Trophoblast cell (in vitro differentiated cells and primary cell): Measurements from ENCODE around the gene GAK.
"Not testable (repeated sequence)": the region's sequence is repeated elsewhere in the genome, so short reads cannot be mapped to it uniquely, and the experiment has no call there.

Experiments
- DNase-seq, 2 donors: peaks; one replicate each; pipeline ENCODE4 v3.0.0-alpha.2; 2016
- H2AFZ ChIP-seq: 2 replicates; pipeline ENCODE4 v1.6.1; 2013; ENCODE audit warnings: low read length, moderate library complexity, mild to moderate bottlenecking; ENCODE audit not compliant: insufficient read depth, poor library complexity
- H2AK5ac ChIP-seq: 2 replicates; pipeline ENCODE4 v1.6.1; 2013; ENCODE audit warnings: mild to moderate bottlenecking, low read length
- H2BK120ac ChIP-seq: 2 replicates; pipeline ENCODE4 v1.6.1; 2013; ENCODE audit warnings: low read length, mild to moderate bottlenecking, moderate library complexity; ENCODE audit not compliant: insufficient read depth, poor library complexity
- H2BK12ac ChIP-seq: 2 replicates; pipeline ENCODE4 v1.6.1; 2013; ENCODE audit warnings: mild to moderate bottlenecking, low read length, moderate library complexity
- H2BK5ac ChIP-seq: 2 replicates; pipeline ENCODE4 v1.6.1; 2013; ENCODE audit warnings: low read length, low read depth, moderate library complexity, mild to moderate bottlenecking; ENCODE audit not compliant: poor library complexity
- H3K14ac ChIP-seq: 2 replicates; pipeline ENCODE4 v1.6.1; 2013; ENCODE audit warnings: mild to moderate bottlenecking, low read length
- H3K18ac ChIP-seq: 2 replicates; pipeline ENCODE4 v1.6.1; 2013; ENCODE audit warnings: mild to moderate bottlenecking, low read length
- H3K23ac ChIP-seq: 2 replicates; pipeline ENCODE4 v1.6.1; 2013; ENCODE audit warnings: low read length
- H3K27ac ChIP-seq: 2 replicates; pipeline ENCODE4 v1.5.1; 2013; ENCODE audit warnings: low read depth, mild to moderate bottlenecking, inconsistent platforms, low read length, moderate library complexity
- H3K27me3 ChIP-seq: 2 replicates; pipeline ENCODE4 v1.6.1; 2013; ENCODE audit warnings: inconsistent platforms, mild to moderate bottlenecking, low read length, moderate library complexity; ENCODE audit not compliant: insufficient read depth
- H3K36me3 ChIP-seq, 2 experiments: 1 replicate in 1 of 2; 2 replicates in 1 of 2; pipeline ENCODE4 v1.6.1; 2013; ENCODE audit warnings: low read length in 2 of 2, mild to moderate bottlenecking in 2 of 2, moderate library complexity in 1 of 2; ENCODE audit not compliant: insufficient read depth in 2 of 2, control insufficient read depth in 1 of 2
- H3K4ac ChIP-seq: 2 replicates; pipeline ENCODE4 v1.6.1; 2013; ENCODE audit warnings: low read depth, mild to moderate bottlenecking, low read length, moderate library complexity
- H3K4me1 ChIP-seq, 2 experiments: 1 replicate in 1 of 2; 2 replicates in 1 of 2; pipeline ENCODE4 v1.6.1; 2013; ENCODE audit warnings: low read length in 2 of 2, mild to moderate bottlenecking in 2 of 2, moderate library complexity in 1 of 2; ENCODE audit not compliant: insufficient read depth in 2 of 2, control insufficient read depth in 1 of 2
- H3K4me2 ChIP-seq: 2 replicates; pipeline ENCODE4 v1.6.1; 2013; ENCODE audit warnings: inconsistent platforms, mild to moderate bottlenecking, low read length, moderate library complexity
- H3K4me3 ChIP-seq: 2 replicates; pipeline ENCODE4 v1.5.1; 2013; ENCODE audit warnings: mild to moderate bottlenecking, low read depth, low read length, inconsistent platforms
- H3K79me1 ChIP-seq: one replicate; pipeline ENCODE4 v1.6.1; 2013; ENCODE audit warnings: low read length
- H3K79me2 ChIP-seq: 2 replicates; pipeline ENCODE4 v1.6.1; 2013; ENCODE audit warnings: low read length, mild to moderate bottlenecking; ENCODE audit not compliant: control insufficient read depth, insufficient read depth, poor library complexity
- H3K9ac ChIP-seq: 2 replicates; pipeline ENCODE4 v1.6.1; 2013; ENCODE audit warnings: mild to moderate bottlenecking, low read length
- H3K9me3 ChIP-seq: 2 replicates; pipeline ENCODE4 v1.6.1; 2013; ENCODE audit warnings: low read depth, mild to moderate bottlenecking, control low read depth, inconsistent platforms, low read length; ENCODE audit not compliant: insufficient read depth
- H4K12ac ChIP-seq: 2 replicates; pipeline ENCODE4 v1.6.1; 2013; ENCODE audit warnings: low read depth, mild to moderate bottlenecking, low read length, moderate library complexity
- H4K8ac ChIP-seq: 2 replicates; pipeline ENCODE4 v1.6.1; 2013; ENCODE audit warnings: low read depth, mild to moderate bottlenecking, low read length, moderate library complexity
- H4K91ac ChIP-seq: one replicate; pipeline ENCODE4 v1.6.1; 2013; ENCODE audit warnings: low read depth, mild to moderate bottlenecking, low read length, moderate library complexity
- WGBS: extraction: QIAGEN DNeasy Blood & Tissue Kit; methylation state at CpG from one replicate; pipeline ENCODE4 v1.1.7; 2013; ENCODE audit warnings: missing lambda C conversion rate; ENCODE audit not compliant: insufficient read length, insufficient coverage; ENCODE audit errors: extremely low coverage; 5-methylcytosine and 5-hydroxymethylcytosine counted together

The GAK gene

GRCh38 chr4:919004-919680 is 13.0 kb downstream of the GAK start:
- H3K14ac ChIP-seq, H2BK120ac ChIP-seq, H3K27ac ChIP-seq, H4K8ac ChIP-seq, H2BK12ac ChIP-seq, H3K4me3 ChIP-seq, DNase-seq, H3K9me3 ChIP-seq, H3K18ac ChIP-seq, H3K36me3 ChIP-seq, H2AFZ ChIP-seq, H3K4me2 ChIP-seq, H2AK5ac ChIP-seq, H4K91ac ChIP-seq, H2BK5ac ChIP-seq, H3K4me1 ChIP-seq, H3K27me3 ChIP-seq, H4K12ac ChIP-seq, H3K79me1 ChIP-seq, H3K23ac ChIP-seq, H3K9ac ChIP-seq: not testable (repeated sequence)
- Histone ChIP-seq H3K79me2 (peaks cover 13% of the 10 kb centered on the region), H3K4ac (peak overlapping the region; percentile 74)
- WGBS: no CpG with 5 or more reads among the region's 15 CpGs

GRCh38 chr4:918591-918990 is 13.5 kb downstream of the GAK start:
- H4K91ac ChIP-seq, H3K4me1 ChIP-seq, DNase-seq, H3K9ac ChIP-seq, H3K9me3 ChIP-seq, H3K36me3 ChIP-seq, H3K23ac ChIP-seq, H4K12ac ChIP-seq, H3K27ac ChIP-seq, H2BK120ac ChIP-seq, H3K4me3 ChIP-seq, H2BK12ac ChIP-seq, H3K4me2 ChIP-seq, H3K27me3 ChIP-seq, H2BK5ac ChIP-seq, H3K18ac ChIP-seq, H2AFZ ChIP-seq, H4K8ac ChIP-seq, H2AK5ac ChIP-seq, H3K79me1 ChIP-seq, H3K14ac ChIP-seq: not testable (repeated sequence)
- no CpG with 5 or more reads among the region's 6 CpGs for WGBS
- H3K79me2 ChIP-seq: peaks cover 13% of the 10 kb centered on the region
- peak overlapping the region; percentile 52 for H3K4ac ChIP-seq

GRCh38 chr4:917992-918391 is 14.1 kb downstream of the GAK start:
- peaks cover 13% of the 10 kb centered on the region for H3K79me2 ChIP-seq
- H3K79me1 ChIP-seq: no peaks in the 10 kb centered on the region
- H3K4me1 ChIP-seq: peaks cover 0 to 3% of the 10 kb centered on the region in 2 experiments
- H2BK120ac ChIP-seq: no peak overlapping the region
- H2BK12ac ChIP-seq: no peak overlapping the region
- H4K91ac ChIP-seq: no peak overlapping the region
- no peak overlapping the region for H3K14ac ChIP-seq
- H3K4me3 ChIP-seq: no peak overlapping the region
- H2AK5ac ChIP-seq: no peak overlapping the region
- H4K12ac ChIP-seq: no peak overlapping the region
- H3K4ac ChIP-seq: no peak overlapping the region
- H3K4me2 ChIP-seq: no peak overlapping the region
- peaks cover 0 to 3% of the 10 kb centered on the region in 2 experiments for H3K36me3 ChIP-seq
- no peak overlapping the region for H2BK5ac ChIP-seq
- H3K9ac ChIP-seq: no peak overlapping the region
- no CpG with 5 or more reads among the region's 2 CpGs for WGBS
- no peak for DNase-seq
- peaks cover 1% of the 10 kb centered on the region for H3K9me3 ChIP-seq
- H3K27me3 ChIP-seq: no peaks in the 10 kb centered on the region
- H3K27ac ChIP-seq: no peak overlapping the region
- H3K23ac ChIP-seq: no peak overlapping the region
- no peak overlapping the region for H4K8ac ChIP-seq
- no peak overlapping the region for H2AFZ ChIP-seq
- H3K18ac ChIP-seq: no peak overlapping the region

- no peak overlapping the region for H3K4me3 ChIP-seq
- no CpG with 5 or more reads among the region's 7 CpGs for WGBS
- H2AFZ ChIP-seq: no peak overlapping the region
These were observed 14.7 kb downstream of the GAK start for GRCh38 chr4:917466-917865.

More at GRCh38 chr4:917466-917865, 14.7 kb downstream of the GAK start:
- H3K27me3 ChIP-seq: no peaks in the 10 kb centered on the region
- peak overlapping the region; percentile 54 for H3K9ac ChIP-seq
- H2BK12ac ChIP-seq: no peak overlapping the region
- no peak overlapping the region for H2AK5ac ChIP-seq
- no peak overlapping the region for H3K27ac ChIP-seq
- H3K36me3 ChIP-seq: peaks cover 0 to 4% of the 10 kb centered on the region in 2 experiments
- H4K91ac ChIP-seq: no peak overlapping the region
- H4K8ac ChIP-seq: no peak overlapping the region
- H2BK5ac ChIP-seq: no peak overlapping the region
- no peak overlapping the region for H3K4ac ChIP-seq
- no peak overlapping the region for H3K18ac ChIP-seq
- no peak overlapping the region for H4K12ac ChIP-seq
- no peaks in the 10 kb centered on the region for H3K79me1 ChIP-seq
- H2BK120ac ChIP-seq: no peak overlapping the region
- no peak overlapping the region for H3K23ac ChIP-seq
- H3K79me2 ChIP-seq: peaks cover 13% of the 10 kb centered on the region
- H3K9me3 ChIP-seq: peaks cover 1% of the 10 kb centered on the region
- no peak overlapping the region for H3K4me2 ChIP-seq
- H3K4me1 ChIP-seq: peaks cover 0 to 1% of the 10 kb centered on the region in 2 experiments
- no peak overlapping the region for H3K14ac ChIP-seq
- no peak for DNase-seq
